Endothelial cell of umbilical vein (primary cell): Measurements from ENCODE around the gene SPAG4. TPM values are rescaled to one million over a fixed set of nuclear protein-coding genes. Genes with fewer than 3 reads are reported as not detected.

Source experiments
- BruUV-seq: library from RNA; stranded (reverse); fragments of 400-500 nt; replicated peaks from 2 replicates; lab custom pipeline; 2021; lab: Mats Ljungman, UMichigan
- CTCF ChIA-PET: fragments of 300-600, 350-600 bp; sonication (Branson Sonifier 250); formaldehyde crosslinking; loops from one replicate; lab custom pipeline; 2021; ENCODE audit warnings: antibody characterized with exemption, inconsistent platforms; lab: Charles Lee
- POLR2A ChIA-PET: fragments of 300-600, 350-600 bp; sonication (Branson Sonifier 250); formaldehyde crosslinking; loops from one replicate; lab custom pipeline; 2021; ENCODE audit warnings: antibody characterized with exemption, inconsistent platforms; lab: Charles Lee
- DNase-seq: peaks from one replicate; pipeline ENCODE4 v3.0.0-alpha.2; 2011; ENCODE audit warnings: low read depth, low spot score
- FAIRE-seq: peaks from 2 replicates; lab custom pipeline; 2011; peaks lifted over from hg19 to GRCh38; lab: Jason Lieb, UNC
- H2AFZ ChIP-seq: 2 replicates; pipeline ENCODE4 v1.6.0; 2012; ENCODE audit warnings: low read depth, low read length, control low read depth, inconsistent platforms
- H3K27ac ChIP-seq: 2 replicates; pipeline ENCODE4 v1.5.1; 2011; ENCODE audit warnings: low read depth, mild to moderate bottlenecking, control low read depth, low read length, moderate library complexity; ENCODE audit not compliant: insufficient read depth
- H3K27me3 ChIP-seq, 2 experiments: 2 replicates each; pipeline versions ENCODE4 v1.6.0 to v1.6.1; 2011; ENCODE audit warnings: low read length in 2 of 2, mixed read lengths in 1 of 2; ENCODE audit not compliant: control insufficient read depth in 2 of 2, insufficient read depth in 2 of 2
- H3K36me3 ChIP-seq, 2 experiments: 2 replicates in 1 of 2; 3 replicates in 1 of 2; pipeline ENCODE4 v1.5.1; 2011; ENCODE audit warnings: low read length in 2 of 2, mild to moderate bottlenecking in 1 of 2, moderate library complexity in 1 of 2; ENCODE audit not compliant: control insufficient read depth in 2 of 2, insufficient read depth in 2 of 2; ENCODE audit errors: extremely low read depth in 1 of 2
- H3K4me1 ChIP-seq: 3 replicates; pipeline ENCODE4 v1.5.1; 2011; ENCODE audit warnings: mild to moderate bottlenecking, low read length; ENCODE audit not compliant: control insufficient read depth, insufficient read depth; ENCODE audit errors: extremely low read depth
- H3K4me2 ChIP-seq: 2 replicates; pipeline ENCODE4 v1.6.1; 2011; ENCODE audit warnings: low read length, control low read depth, mixed read lengths; ENCODE audit not compliant: insufficient read depth
- H3K4me3 ChIP-seq, 3 experiments: fragments of 200-600 bp in 1 of 3; sonication (generic), shearing (Covaris generic) in 1 of 3; replicated peaks in 1 of 3; 2 replicates each; pipeline ENCODE4 v1.5.1; 2011 to 2016; ENCODE audit warnings: control low read depth in 3 of 3, low read length in 3 of 3, mild to moderate bottlenecking in 2 of 3, inconsistent platforms in 1 of 3, low read depth in 1 of 3, moderate library complexity in 1 of 3; ENCODE audit not compliant: insufficient read depth in 1 of 3
- H3K79me2 ChIP-seq: 2 replicates; pipeline ENCODE4 v1.6.0; 2012; ENCODE audit warnings: low read length, inconsistent platforms; ENCODE audit not compliant: control insufficient read depth, insufficient read depth
- H3K9ac ChIP-seq: replicated peaks from 2 replicates; pipeline ENCODE3; 2011; ENCODE audit warnings: low read length, control low read depth; ENCODE audit not compliant: insufficient read depth; ENCODE audit errors: extremely low read depth
- H3K9me1 ChIP-seq: replicated peaks from 3 replicates; pipeline ENCODE4 v1.6.0; 2011; ENCODE audit warnings: mild to moderate bottlenecking, low read length; ENCODE audit not compliant: control insufficient read depth, insufficient read depth; ENCODE audit errors: extremely low read depth
- H3K9me3 ChIP-seq: replicated peaks from 2 replicates; pipeline ENCODE4 v1.5.1; 2012; ENCODE audit warnings: low read length, inconsistent platforms; ENCODE audit not compliant: control insufficient read depth, insufficient read depth
- H4K20me1 ChIP-seq: replicated peaks from 2 replicates; pipeline ENCODE3; 2011; ENCODE audit warnings: mild to moderate bottlenecking, low read length; ENCODE audit not compliant: control insufficient read depth, insufficient read depth; ENCODE audit errors: extremely low read depth
- EZH2 ChIP-seq: IDR thresholded peaks from 2 replicates; pipeline ENCODE4 v1.6.1; 2012; ENCODE audit warnings: borderline replicate concordance, low read depth, mild to moderate bottlenecking, moderate library complexity, low read length, inconsistent platforms; ENCODE audit not compliant: severe bottlenecking
- FOS ChIP-seq: IDR thresholded peaks from 2 replicates; pipeline ENCODE4 v1.6.1; 2011; ENCODE audit warnings: mild to moderate bottlenecking, low read length, moderate library complexity, borderline replicate concordance; ENCODE audit not compliant: insufficient read depth
- GATA2 ChIP-seq: IDR thresholded peaks from 2 replicates; pipeline ENCODE4 v1.7.0; 2011; ENCODE audit warnings: low read depth, mild to moderate bottlenecking, moderate library complexity, mixed read lengths, low read length; ENCODE audit not compliant: insufficient read length, insufficient read depth
- JUN ChIP-seq: IDR thresholded peaks from 2 replicates; pipeline ENCODE4 v1.6.1; 2011; ENCODE audit warnings: borderline replicate concordance, low read depth; ENCODE audit not compliant: insufficient read length, insufficient read depth
- MYC ChIP-seq: IDR thresholded peaks from one replicate; pipeline ENCODE4 v1.6.1; 2011; ENCODE audit warnings: mild to moderate bottlenecking, low read depth, low read length
- POLR2A ChIP-seq: IDR thresholded peaks from 2 replicates; pipeline ENCODE4 v1.6.1; 2012; ENCODE audit warnings: low read depth, mild to moderate bottlenecking, control low read depth, low read length
- POLR2AphosphoS5 ChIP-seq: IDR thresholded peaks from 2 replicates; pipeline ENCODE4 v1.6.1; 2012; ENCODE audit warnings: low read depth, mild to moderate bottlenecking, control low read depth, low read length, moderate library complexity; ENCODE audit not compliant: insufficient read depth
- dilution Hi-C: fragments of 300-500 bp; cut with MboI; formaldehyde crosslinking; loops from one replicate; pipeline ENCODE4 v1.15.0; 2019; ENCODE audit warnings: low sequenced_read_pairs; ENCODE audit not compliant: extremely low pct_ligation_motif_present
- intact Hi-C: fragments of 100-400 bp; cut with micrococcal nuclease; formaldehyde crosslinking; loops from one replicate; pipeline ENCODE4 v1.10.0; 2022
- polyA plus RNA-seq, 4 experiments: library from polyadenylated mRNA; depleted of rRNA in 3 of 4; stranded (reverse) in 3 of 4; unstranded in 1 of 4; fragments of >200 nt; gene quantifications; 2 replicates each; pipeline versions ENCODE4 v1.2.1 to v1.2.3, GENCODE V29; 2011 to 2012; ENCODE audit warnings: missing spikeins in 1 of 4
- total RNA-seq: library from RNA; stranded (reverse); gene quantifications from 2 replicates; pipeline ENCODE4 v1.2.3, GENCODE V29; 2021
- TF ChIP-seq, protein P1 (sequence below): IDR thresholded peaks from 2 replicates; pipeline ENCODE4 v1.6.1; 2011; ENCODE audit not compliant: insufficient read depth, insufficient read length
- TF ChIP-seq, protein P2 (sequence below), 2 donors: IDR thresholded peaks; 1 replicate in 1 of 2; 2 replicates in 1 of 2; pipeline ENCODE4 v1.5.1; 2011; ENCODE audit warnings: low read length in 2 of 2, mild to moderate bottlenecking in 2 of 2, moderate library complexity in 2 of 2, control low read depth in 1 of 2, inconsistent platforms in 1 of 2, low read depth in 1 of 2; ENCODE audit not compliant: insufficient read depth in 1 of 2; ENCODE audit errors: extremely low read depth in 1 of 2

SPAG4 gene
- total and polyA plus RNA-seq, 2 donors (not counting 3 experiments of a cell fraction or from before 2014, with no cell fraction given): 3.7 to 9.5 TPM

DNA sequence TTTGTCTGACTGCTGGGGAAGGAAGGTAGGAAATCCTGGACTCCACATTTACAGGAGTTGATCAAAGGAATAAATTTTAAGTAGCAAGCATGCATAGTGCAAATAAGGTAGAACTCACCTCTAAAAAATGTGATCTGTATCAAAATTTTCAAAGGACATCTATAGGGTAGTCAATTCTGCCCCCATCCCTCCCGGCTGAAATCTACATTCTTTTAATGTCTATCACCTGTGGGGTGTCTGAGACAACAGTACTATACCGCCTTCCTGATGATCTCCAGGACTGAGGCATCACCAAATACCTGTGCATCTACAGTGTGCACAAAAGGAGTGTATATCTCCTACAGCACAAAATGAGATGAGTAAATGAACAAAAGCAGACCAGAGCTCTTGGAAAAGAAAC is 29.2 kb downstream of the SPAG4 start:
- Histone ChIP-seq H3K4me1 (no peaks in the 10 kb centered on the region), H2AFZ (no peak overlapping the region), H4K20me1 (peaks cover 3% of the 10 kb centered on the region), H3K9me1 (no peaks in the 10 kb centered on the region), H3K27me3 (no peaks in the 10 kb centered on the region), H3K36me3 (peaks cover 0 to 3% of the 10 kb centered on the region in 2 experiments), H3K9me3 (no peaks in the 10 kb centered on the region), H3K9ac (no peak overlapping the region), H3K4me3 (no peak overlapping the region), H3K79me2 (peaks cover 63% of the 10 kb centered on the region), H3K4me2 (no peak overlapping the region), H3K27ac (no peak overlapping the region)
- no TSS peak for BruUV-seq
- ChIA-PET POLR2A (no interaction called here), CTCF (no interaction called here)
- no peak for FAIRE-seq
- intact Hi-C loops: no loop called here
- TF ChIP-seq FOS (no peak), EZH2 (no peak), MYC (no peak), POLR2AphosphoS5 (no peak), GATA2 (no peak), JUN (no peak), POLR2A (no peak)
- TF ChIP-seq, protein P1, sequence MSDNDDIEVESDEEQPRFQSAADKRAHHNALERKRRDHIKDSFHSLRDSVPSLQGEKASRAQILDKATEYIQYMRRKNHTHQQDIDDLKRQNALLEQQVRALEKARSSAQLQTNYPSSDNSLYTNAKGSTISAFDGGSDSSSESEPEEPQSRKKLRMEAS: no peak
- TF ChIP-seq, protein P2, sequence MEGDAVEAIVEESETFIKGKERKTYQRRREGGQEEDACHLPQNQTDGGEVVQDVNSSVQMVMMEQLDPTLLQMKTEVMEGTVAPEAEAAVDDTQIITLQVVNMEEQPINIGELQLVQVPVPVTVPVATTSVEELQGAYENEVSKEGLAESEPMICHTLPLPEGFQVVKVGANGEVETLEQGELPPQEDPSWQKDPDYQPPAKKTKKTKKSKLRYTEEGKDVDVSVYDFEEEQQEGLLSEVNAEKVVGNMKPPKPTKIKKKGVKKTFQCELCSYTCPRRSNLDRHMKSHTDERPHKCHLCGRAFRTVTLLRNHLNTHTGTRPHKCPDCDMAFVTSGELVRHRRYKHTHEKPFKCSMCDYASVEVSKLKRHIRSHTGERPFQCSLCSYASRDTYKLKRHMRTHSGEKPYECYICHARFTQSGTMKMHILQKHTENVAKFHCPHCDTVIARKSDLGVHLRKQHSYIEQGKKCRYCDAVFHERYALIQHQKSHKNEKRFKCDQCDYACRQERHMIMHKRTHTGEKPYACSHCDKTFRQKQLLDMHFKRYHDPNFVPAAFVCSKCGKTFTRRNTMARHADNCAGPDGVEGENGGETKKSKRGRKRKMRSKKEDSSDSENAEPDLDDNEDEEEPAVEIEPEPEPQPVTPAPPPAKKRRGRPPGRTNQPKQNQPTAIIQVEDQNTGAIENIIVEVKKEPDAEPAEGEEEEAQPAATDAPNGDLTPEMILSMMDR (IDR thresholded peaks at IDR 0.05; ENCODE audit: extremely low read depth in 1 of 2, insufficient read depth in 1 of 2, low read depth in 1 of 2, low read length in 2 of 2): no peak
- dilution Hi-C loops: no loop called here
- DNase-seq: no peak
